GM18498 (cell line): ENCODE measurements around the gene CYP2S1.
"Not testable (repeated sequence)": the region's sequence is repeated elsewhere in the genome, so short reads cannot be mapped to it uniquely, and the experiment has no call there.

ENCODE experiments used
- ATAC-seq: cut with Tn5 transposase; IDR thresholded peaks from one replicate; pipeline ENCODE4 v1.9.1; 2021; ENCODE audit warnings: mild to moderate bottlenecking, moderate library complexity; ENCODE audit not compliant: unreplicated experiment

CYP2S1 gene

GRCh38 chr19:41192574-41193429 is at the start of gene CYP2S1:
CYP2S1 (plus strand) TSS chr19:41193219; CDS start chr19:41193265, 46 bp downstream.
- ATAC-seq: no peak

- ATAC-seq: no peak
Observed at GRCh38 chr19:41144403-41144802, 48.6 kb upstream of the CYP2S1 start.

- ATAC-seq: no peak
Observed at GRCh38 chr19:41149831-41150230, 43.2 kb upstream of the CYP2S1 start.

- ATAC-seq: not testable (repeated sequence)
Observed at GRCh38 chr19:41150986-41151385, 42.0 kb upstream of the CYP2S1 start.

DNA sequence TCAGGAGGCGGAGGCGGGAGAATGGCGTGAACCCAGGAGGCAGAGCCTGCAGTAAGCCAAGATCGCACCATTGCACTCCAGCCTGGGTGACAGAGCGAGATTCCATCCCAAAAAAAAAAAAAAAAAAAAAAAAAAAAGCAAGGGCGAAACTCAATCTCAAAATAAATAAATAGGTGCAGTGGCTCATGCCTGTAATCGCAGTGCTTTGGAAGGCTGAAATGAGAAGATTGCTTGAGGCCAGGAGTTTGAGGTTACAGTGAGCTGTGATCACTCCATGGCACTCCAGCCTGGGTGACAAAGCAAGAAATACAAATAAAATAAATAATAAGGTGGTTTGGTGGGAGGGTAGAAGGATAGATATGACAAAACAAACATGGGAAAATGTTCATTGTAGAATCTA is 39.0 kb upstream of the CYP2S1 start:
- no peak for ATAC-seq

GRCh38 chr19:41156207-41156606 is 36.8 kb upstream of the CYP2S1 start:
- no peak for ATAC-seq

- no peak for ATAC-seq
Observed at GRCh38 chr19:41159881-41160280, 33.1 kb upstream of the CYP2S1 start.

GRCh38 chr19:41161903-41162302 is 31.1 kb upstream of the CYP2S1 start:
- no peak for ATAC-seq

DNA sequence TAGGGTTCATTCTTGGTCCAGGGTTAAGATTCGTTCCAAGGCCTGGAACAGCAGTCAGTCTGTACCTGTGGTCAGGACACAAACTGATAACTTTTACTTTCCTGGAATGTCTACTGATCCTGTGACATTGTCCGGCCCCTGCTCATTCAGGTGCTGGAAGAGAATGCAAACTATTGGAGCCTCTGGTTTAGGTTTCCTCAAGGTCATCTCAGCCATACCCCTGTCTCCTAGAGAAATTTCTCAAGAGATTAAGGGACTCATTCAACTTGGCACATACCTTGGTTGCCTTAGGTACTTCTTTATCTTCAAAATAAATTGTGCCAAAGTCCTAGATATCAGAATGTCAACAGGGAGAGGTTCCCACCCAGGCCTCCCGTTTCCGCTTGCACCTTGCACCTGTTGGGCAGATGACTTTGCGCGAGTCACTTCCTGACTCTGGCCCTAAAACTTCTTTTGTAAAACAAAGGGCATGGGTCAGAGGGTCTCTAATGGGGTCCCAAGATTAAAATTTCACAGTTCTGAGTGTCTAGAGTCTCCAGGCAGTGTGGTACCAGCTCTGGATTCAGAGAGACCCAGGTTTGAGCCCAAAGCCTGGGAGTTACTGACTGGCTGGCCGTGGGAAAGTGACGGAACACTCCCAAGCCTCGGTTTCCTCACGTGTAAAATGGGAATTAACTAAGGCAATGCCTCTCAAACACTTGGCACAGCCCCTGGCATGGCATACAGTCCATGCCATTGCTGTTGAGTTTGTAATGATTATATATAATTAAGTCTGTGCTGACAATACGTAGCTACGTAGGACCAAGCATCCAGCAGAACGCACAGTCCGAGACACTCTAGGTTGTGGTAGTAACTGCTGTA is 25.8 kb upstream of the CYP2S1 start:
- ATAC-seq: no peak

DNA sequence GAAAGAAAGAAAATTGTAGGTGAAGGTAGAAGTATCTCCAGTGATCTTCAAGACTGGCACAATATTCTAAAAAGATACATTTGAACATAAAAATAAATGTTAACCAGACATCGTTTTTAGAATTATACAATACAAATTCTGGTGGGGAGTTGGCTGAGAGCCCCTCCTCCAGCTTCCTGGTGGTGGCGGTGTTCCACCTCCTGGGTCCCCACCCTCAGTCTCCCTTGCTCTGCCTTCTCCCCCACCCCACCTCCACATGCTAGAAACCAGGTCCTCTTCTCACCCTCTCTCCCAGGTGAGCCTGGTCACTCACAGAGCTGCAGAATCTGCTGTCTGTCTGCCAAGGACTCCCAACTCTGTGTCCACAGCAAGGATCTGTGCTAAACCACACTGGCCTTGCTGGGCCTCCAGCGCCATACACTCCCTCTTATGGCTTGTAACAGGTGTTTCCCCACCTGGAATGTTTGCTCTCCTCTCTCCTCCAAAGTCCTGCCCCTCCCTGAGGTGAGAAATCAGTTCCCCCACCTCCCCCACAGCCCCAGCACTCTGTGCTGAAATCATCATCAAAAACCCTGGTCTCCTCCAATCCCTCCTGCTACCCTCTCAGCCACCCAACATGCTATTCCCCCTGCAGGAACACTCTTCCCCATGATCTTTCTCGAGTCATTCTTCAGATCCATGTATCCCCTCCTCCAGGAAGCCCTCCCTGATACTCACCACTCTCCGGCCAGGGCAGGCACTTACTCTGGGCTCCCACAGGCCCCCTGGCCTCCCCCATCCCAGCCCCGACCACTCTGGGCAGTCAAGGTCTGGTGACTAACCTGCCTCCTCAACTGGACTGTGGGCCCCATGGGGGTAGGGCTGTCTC is 20.5 kb upstream of the CYP2S1 start:
- ATAC-seq: no peak

GRCh38 chr19:41174297-41174928 is 18.6 kb upstream of the CYP2S1 start:
- no peak for ATAC-seq

DNA sequence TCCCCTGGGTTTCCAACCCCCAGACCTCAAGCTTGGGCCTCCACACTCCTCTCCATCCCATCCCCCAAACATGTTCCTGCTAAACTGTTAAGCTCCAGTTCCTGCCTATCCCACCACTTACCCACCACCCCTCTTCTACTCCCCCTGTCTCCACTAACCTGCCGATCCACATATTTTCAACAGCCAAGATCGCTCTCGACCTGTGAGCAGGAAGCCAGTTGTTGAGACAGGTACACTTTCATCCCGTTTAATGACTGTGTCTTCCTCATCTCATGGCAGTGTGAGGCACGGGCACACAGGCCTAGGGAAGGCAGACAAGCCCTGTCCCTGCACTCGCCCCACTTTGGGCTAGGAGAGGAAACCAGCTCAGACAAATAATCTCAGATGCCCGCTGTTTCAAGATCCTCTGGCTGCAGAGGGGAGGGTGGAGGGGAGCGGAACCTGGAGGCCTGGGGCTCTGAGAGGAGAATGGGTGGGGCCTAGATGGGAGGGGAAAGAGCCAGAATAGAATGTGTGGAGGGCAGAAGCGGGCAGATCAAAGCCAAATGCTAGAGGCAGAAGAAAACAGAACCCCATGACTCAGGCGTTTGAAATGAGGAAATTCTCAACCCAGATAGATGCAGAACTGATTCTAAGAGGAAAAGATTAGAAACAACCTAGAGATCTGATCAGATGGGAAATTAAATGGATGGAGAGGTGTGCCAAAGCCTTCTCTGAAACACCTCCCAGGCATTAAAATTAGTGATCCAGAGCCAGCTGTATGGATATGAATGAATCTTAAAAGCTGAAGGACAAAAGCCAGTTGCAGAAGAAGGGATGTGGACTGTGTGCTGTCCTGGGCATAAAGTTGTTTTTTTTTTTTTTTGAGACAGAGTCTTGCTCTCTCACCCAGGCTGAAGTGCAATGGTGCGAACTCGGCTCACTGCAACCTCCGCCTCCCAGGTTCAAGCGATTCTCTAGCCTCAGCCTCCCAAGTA is 16.9 kb upstream of the CYP2S1 start:
- no peak for ATAC-seq

DNA sequence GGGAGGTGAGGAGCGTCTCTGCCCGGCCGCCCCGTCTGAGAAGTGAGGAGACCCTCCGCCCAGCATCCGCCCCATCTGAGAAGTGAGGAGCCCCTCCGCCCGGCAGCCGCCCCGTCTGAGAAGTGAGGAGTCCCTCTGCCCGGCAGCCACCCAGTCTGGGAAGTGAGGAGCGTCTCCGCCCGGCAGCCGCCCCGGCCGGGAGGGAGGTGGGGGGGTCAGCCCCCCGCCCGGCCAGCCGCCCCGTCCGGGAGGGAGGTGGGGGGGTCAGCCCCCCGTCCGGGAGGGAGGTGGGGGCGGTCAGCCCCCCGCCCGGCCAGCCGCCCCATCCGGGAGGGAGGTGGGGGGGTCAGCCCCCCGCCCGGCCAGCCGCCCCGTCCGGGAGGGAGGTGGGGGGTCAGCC is 12.8 kb upstream of the CYP2S1 start:
- ATAC-seq: not testable (repeated sequence)

GRCh38 chr19:41186971-41187883 is 5.8 kb upstream of the CYP2S1 start:
- no peak for ATAC-seq

DNA sequence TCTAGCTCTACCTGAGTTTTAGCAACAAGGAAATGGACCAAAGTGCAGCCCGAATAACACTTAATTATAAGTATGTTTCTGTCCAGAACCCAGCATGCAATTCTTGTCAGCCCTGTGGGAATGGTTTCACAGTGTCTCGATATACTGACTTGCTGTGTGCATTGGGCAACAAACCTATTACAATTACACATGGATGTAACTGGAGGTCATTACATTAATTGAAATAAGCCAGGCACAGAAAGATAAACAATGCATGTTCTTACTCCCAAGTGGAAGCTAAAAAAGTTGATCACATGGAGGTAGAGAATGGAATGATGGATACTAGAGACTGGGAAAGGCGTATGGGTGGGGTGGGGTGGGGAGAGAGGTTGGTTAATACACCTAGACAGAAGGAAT is 5.1 kb upstream of the CYP2S1 start:
- no peak for ATAC-seq

- no peak for ATAC-seq
Observed at GRCh38 chr19:41189425-41190065, 3.5 kb upstream of the CYP2S1 start.

DNA sequence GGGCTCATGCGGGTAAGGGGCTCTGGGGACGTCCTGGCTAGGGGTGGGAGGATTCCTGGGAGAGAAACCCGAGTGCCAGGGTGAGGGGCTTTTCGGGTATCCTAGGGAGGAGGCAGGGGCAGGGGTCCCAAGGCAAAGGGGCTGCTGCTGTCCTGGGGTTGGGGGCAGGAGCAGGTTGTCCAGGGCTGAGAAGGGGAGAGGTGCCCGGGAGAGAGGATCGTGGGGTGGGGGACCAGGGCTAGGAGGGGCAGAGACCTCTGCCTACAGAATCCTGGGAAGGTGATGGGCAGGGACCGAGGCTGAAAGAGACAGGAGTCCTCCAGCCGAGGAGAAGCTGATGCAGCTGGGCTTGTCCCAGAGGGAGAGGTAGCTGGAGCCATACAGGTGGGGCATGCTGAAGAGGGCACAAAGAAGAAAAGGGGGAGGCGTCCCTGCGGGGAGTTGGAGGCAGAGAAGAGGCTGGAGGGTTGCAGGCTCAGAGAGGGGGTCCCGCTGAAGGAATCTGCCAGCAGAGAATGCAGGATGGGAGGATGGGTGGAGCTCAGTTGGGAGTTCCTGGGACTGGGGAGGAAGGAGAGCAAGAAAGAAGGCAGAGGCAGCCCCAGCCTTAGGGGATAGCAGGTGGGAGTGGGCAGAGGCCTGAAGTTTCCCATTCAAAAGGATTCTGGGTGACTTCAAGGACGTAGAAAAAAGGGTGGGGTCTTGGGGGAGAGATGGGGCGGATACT is 574 bp downstream of the CYP2S1 start:
- ATAC-seq: no peak
